D721Med (cell line): ENCODE results near the gene PLEKHA5.
A peak's percentile ranks its signal among the peaks of the same experiment; 100 is the strongest.

Experiments
- DNase-seq: peaks from one replicate; pipeline ENCODE4 v3.0.0; 2011; ENCODE audit warnings: low spot score; ENCODE audit not compliant: insufficient read length
- FAIRE-seq: peaks from 2 replicates; lab custom pipeline; 2011; peaks lifted over from hg19 to GRCh38; lab: Jason Lieb, UNC
- CTCF ChIP-seq: IDR thresholded peaks from 2 replicates; pipeline ENCODE4 v1.5.1; 2012; ENCODE audit warnings: mild to moderate bottlenecking, control low read depth; ENCODE audit not compliant: insufficient read depth; ENCODE audit errors: missing control alignments

PLEKHA5 gene

GRCh38 chr12:19191089-19191488, 61.6 kb downstream of the PLEKHA5 start:
- FAIRE-seq: peak; percentile 75
- DNase-seq: no peak
- TF ChIP-seq CTCF: no peak

- FAIRE-seq (no peak), DNase-seq (no peak)
- TF ChIP-seq CTCF: no peak
Measured at GRCh38 chr12:19191563-19191962, 62.0 kb downstream of the PLEKHA5 start.

- no peak for TF ChIP-seq CTCF
- FAIRE-seq (no peak), DNase-seq (no peak)
Measured at GRCh38 chr12:19192710-19193109, 63.2 kb downstream of the PLEKHA5 start.

- no peak for TF ChIP-seq CTCF
- DNase-seq: no peak
- FAIRE-seq: no peak
Measured at GRCh38 chr12:19194963-19195362, 65.4 kb downstream of the PLEKHA5 start.

GRCh38 chr12:19196959-19197630, 67.6 kb downstream of the PLEKHA5 start:
- FAIRE-seq (no peak), DNase-seq (no peak)
- TF ChIP-seq CTCF: no peak

GRCh38 chr12:19198272-19198671, 68.7 kb downstream of the PLEKHA5 start:
- DNase-seq: no peak
- no peak for FAIRE-seq
- TF ChIP-seq CTCF: no peak

DNA sequence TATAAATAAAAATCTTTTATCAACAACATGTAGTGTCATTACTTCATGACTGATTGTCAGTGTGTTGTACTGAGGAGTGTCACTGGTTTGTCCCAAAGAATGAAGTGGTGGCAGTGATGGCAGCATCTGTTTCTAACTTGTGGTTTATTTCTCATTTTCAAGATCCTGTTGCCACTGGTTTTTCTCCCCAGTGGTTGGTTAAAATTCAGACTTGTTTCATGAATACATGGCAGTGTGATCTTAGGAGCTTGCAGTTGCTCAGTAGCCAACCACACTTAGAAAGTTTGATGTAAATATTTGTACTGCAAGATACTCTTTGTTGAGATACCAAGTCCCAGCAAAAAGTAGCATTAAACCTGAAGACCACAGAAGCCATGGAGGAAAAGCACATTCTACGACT, 69.8 kb downstream of the PLEKHA5 start:
- DNase-seq: no peak
- TF ChIP-seq CTCF: no peak
- FAIRE-seq: no peak
